Left ventricle myocardium inferior (tissue), 1 donor: ENCODE measurements around the gene TESK2. TPM values are rescaled to one million over a fixed set of nuclear protein-coding genes. Genes with fewer than 3 reads are reported as not detected.

ENCODE experiments used
- DNase-seq: peaks from one replicate; pipeline ENCODE4 v3.0.0-alpha.2; 2020
- H3K27ac ChIP-seq: fragments of 200-600 bp; replicated peaks from 2 replicates; pipeline ENCODE4 v1.8.0; 2021
- H3K27me3 ChIP-seq: fragments of 200-600 bp; 2 replicates; pipeline ENCODE4 v1.8.0; 2021; ENCODE audit warnings: low read depth
- H3K36me3 ChIP-seq: fragments of 200-600 bp; 2 replicates; pipeline ENCODE4 v1.8.0; 2021
- H3K4me1 ChIP-seq: fragments of 200-600 bp; 2 replicates; pipeline ENCODE4 v1.8.0; 2021
- H3K4me3 ChIP-seq: fragments of 200-600 bp; 2 replicates; pipeline ENCODE4 v1.8.0; 2021; ENCODE audit warnings: mild to moderate bottlenecking, moderate library complexity
- H3K9me3 ChIP-seq: fragments of 200-600 bp; replicated peaks from 2 replicates; pipeline ENCODE4 v1.8.0; 2021
- intact Hi-C: fragments of 100-400 bp; cut with micrococcal nuclease; formaldehyde crosslinking; loops from one replicate; pipeline ENCODE4 v1.11.0; 2022
- total RNA-seq: library from RNA; stranded (reverse); fragmentation: NEBNext Ultra II Directional; extraction: Animal tissue kit (Norgen Biotek cat#: 25700); gene quantifications from one replicate; pipeline ENCODE4 v1.2.1, GENCODE V29; 2021
- TF ChIP-seq, protein P1 (sequence below): fragments of 200-600 bp; IDR thresholded peaks from 2 replicates; pipeline ENCODE4 v1.8.0; 2021; ENCODE audit warnings: antibody characterized with exemption, mild to moderate bottlenecking, borderline replicate concordance
- donor health status: DM: no; HTN: yes; CAD: no; lungs with severe emphysema.

TESK2 gene
- total RNA-seq, 1 donor from 2014 or later, result 1.4 TPM

GRCh38 chr1:45429561-45430159, 61.3 kb downstream of the TESK2 start:
- Histone ChIP-seq H3K27ac (no peak overlapping the region), H3K36me3 (no peaks in the 10 kb centered on the region), H3K4me3 (no peak overlapping the region), H3K9me3 (no peaks in the 10 kb centered on the region), H3K27me3 (no peaks in the 10 kb centered on the region), H3K4me1 (no peaks in the 10 kb centered on the region)
- DNase-seq, result no peak
- TF ChIP-seq, protein P1, sequence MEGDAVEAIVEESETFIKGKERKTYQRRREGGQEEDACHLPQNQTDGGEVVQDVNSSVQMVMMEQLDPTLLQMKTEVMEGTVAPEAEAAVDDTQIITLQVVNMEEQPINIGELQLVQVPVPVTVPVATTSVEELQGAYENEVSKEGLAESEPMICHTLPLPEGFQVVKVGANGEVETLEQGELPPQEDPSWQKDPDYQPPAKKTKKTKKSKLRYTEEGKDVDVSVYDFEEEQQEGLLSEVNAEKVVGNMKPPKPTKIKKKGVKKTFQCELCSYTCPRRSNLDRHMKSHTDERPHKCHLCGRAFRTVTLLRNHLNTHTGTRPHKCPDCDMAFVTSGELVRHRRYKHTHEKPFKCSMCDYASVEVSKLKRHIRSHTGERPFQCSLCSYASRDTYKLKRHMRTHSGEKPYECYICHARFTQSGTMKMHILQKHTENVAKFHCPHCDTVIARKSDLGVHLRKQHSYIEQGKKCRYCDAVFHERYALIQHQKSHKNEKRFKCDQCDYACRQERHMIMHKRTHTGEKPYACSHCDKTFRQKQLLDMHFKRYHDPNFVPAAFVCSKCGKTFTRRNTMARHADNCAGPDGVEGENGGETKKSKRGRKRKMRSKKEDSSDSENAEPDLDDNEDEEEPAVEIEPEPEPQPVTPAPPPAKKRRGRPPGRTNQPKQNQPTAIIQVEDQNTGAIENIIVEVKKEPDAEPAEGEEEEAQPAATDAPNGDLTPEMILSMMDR, result no peak
- intact Hi-C loops, result no loop called here

DNA sequence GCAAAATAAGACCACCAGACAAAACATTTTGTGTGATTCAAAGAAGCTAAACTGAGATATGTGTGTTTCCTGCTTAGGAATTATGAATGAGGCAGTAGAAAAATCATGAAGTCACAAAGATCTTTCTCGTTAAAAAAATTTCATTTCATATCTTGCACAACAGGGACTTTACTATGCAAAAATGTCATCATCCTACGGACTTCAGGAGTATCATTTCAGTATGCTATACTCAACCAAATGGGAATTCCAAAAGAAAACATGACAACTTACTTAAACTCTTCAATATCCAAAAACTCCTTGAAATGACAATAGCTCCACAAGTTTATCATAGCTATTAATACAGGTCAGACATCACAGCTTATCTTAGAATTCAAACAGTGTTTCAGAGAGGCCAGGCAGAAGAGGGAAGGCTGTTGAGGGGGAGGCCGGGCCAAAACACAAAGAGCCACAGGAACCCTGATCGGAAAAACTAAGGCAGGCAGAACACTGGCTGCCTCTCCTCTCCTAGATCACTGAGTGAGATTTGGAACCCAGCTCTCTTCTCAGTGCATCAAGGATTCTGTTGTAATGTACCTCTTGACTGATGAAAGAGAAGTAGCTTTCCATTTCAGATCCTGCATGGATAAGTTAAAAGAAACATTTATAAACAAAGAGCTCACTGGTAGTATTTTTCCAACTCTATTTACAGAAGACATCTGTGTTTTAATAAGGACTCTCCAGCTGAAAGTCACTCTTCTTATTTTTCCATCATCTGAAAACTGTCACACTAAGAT, 66.9 kb downstream of the TESK2 start:
- TF ChIP-seq, protein P1, result no peak
- Histone ChIP-seq H3K4me3 (no peak overlapping the region), H3K4me1 (no peaks in the 10 kb centered on the region), H3K36me3 (no peaks in the 10 kb centered on the region), H3K9me3 (peaks cover 5% of the 10 kb centered on the region), H3K27ac (no peak overlapping the region), H3K27me3 (no peaks in the 10 kb centered on the region)
- no peak for DNase-seq
- intact Hi-C loops, result no loop called here

- no peak for DNase-seq
- H3K27ac ChIP-seq, result no peak overlapping the region
- no peaks in the 10 kb centered on the region for H3K27me3 ChIP-seq
- peaks cover 5% of the 10 kb centered on the region for H3K9me3 ChIP-seq
- intact Hi-C loops, result no loop called here
- no peaks in the 10 kb centered on the region for H3K36me3 ChIP-seq
- H3K4me3 ChIP-seq, result no peak overlapping the region
- TF ChIP-seq, protein P1, result no peak
- no peaks in the 10 kb centered on the region for H3K4me1 ChIP-seq
Measured at GRCh38 chr1:45421935-45422334, 69.0 kb downstream of the TESK2 start.

- Histone ChIP-seq H3K9me3 (no peaks in the 10 kb centered on the region), H3K27ac (no peak overlapping the region), H3K4me1 (no peaks in the 10 kb centered on the region), H3K27me3 (no peaks in the 10 kb centered on the region), H3K36me3 (no peaks in the 10 kb centered on the region), H3K4me3 (no peak overlapping the region)
- no peak for DNase-seq
- TF ChIP-seq, protein P1, result no peak
- intact Hi-C loops, result no loop called here
Measured at GRCh38 chr1:45414746-45415145, 76.2 kb downstream of the TESK2 start.

DNA sequence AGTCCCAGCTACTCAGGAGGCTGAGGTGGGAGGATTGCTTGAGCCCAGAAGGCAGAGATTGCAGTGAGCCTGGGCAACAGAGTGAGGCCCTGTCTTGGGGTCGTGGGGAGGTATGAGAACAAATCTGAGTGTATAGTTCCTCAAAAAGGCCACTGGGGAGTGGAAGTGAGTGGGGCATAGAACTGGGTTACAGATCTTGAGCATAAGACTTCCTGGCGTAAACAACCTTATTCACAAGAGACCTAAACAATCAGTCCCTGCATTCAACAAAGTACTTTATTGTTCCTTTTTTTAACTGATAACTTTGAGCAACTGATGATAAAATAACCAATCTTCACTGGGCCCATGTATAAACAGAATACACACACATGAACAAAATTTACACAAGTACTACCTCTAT, 78.1 kb downstream of the TESK2 start:
- no peaks in the 10 kb centered on the region for H3K9me3 ChIP-seq
- TF ChIP-seq, protein P1, result no peak
- intact Hi-C loops, result no loop called here
- DNase-seq, result no peak
- H3K4me1 ChIP-seq, result no peaks in the 10 kb centered on the region
- no peak overlapping the region for H3K4me3 ChIP-seq
- H3K36me3 ChIP-seq, result no peaks in the 10 kb centered on the region
- H3K27ac ChIP-seq, result no peak overlapping the region
- no peaks in the 10 kb centered on the region for H3K27me3 ChIP-seq
